Stimulated activated CD8-positive, alpha-beta memory T cell treated with anti-CD3 and anti-CD28 coated beads, Interleukin-4, amount 100 ng/mL, for 48 hours (primary cell): ENCODE results near the gene TEX48.

Source experiments
- DNase-seq: peaks from one replicate; pipeline ENCODE4 v3.0.0-alpha.2; 2020

Gene TEX48

DNA sequence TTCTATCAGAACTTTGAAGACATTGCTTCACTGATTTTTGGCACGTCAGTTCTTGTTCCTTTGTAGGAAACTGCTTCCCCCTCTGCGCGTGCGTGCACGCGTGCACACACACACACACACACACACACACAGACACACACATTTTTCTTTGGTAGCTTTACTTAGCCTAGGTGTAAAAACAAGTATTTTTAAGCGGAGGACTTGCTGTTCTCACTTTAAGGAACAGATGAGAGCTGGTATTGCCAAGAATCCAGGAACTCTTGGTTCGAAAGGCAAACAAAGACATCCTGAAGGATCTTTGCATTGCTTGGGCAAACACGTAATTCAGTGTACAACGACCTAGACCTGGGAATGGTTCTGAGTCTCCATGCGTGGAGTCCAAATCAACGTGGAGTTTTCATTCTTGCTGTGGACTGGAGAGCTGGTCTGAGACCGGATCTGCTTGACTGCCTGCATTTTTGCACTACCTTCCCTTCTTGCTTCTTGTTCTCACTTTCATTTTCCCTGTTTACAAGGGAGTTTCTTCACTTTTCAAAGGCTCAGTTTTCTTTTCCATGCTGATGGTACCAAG, 62.7 kb downstream of the TEX48 start:
- DNase-seq = no peak

- no peak for DNase-seq
These were observed 65.1 kb downstream of the TEX48 start for GRCh38 chr9:114616684-114617520.
